Endothelial cell (in vitro differentiated cells): Measurements from ENCODE around the gene NOS3. TPM values are rescaled to one million over a fixed set of nuclear protein-coding genes. Genes with fewer than 3 reads are reported as not detected.
A peak's percentile ranks its signal among the peaks of the same experiment; 100 is the strongest.

Experiments
- DNase-seq: peaks from one replicate; pipeline ENCODE4 v3.0.0; 2021; ENCODE audit warnings: low spot score
- H3K27ac Mint-ChIP-seq: one replicate; pipeline ENCODE4 v1.8.0; 2021; ENCODE audit warnings: mixed read lengths, inconsistent platforms; ENCODE audit not compliant: unreplicated experiment
- H3K27me3 Mint-ChIP-seq: one replicate; pipeline ENCODE4 v1.8.0; 2021; ENCODE audit warnings: mild to moderate bottlenecking, moderate library complexity, mixed read lengths, inconsistent platforms; ENCODE audit not compliant: unreplicated experiment
- H3K36me3 Mint-ChIP-seq: one replicate; pipeline ENCODE4 v1.8.0; 2021; ENCODE audit warnings: mild to moderate bottlenecking, low read depth, mixed read lengths, inconsistent platforms; ENCODE audit not compliant: unreplicated experiment
- H3K4me1 Mint-ChIP-seq: one replicate; pipeline ENCODE4 v1.8.0; 2021; ENCODE audit warnings: mild to moderate bottlenecking, mixed read lengths, inconsistent platforms; ENCODE audit not compliant: unreplicated experiment
- H3K4me3 Mint-ChIP-seq: one replicate; pipeline ENCODE4 v1.8.0; 2021; ENCODE audit warnings: mild to moderate bottlenecking, mixed read lengths, inconsistent platforms; ENCODE audit not compliant: unreplicated experiment
- H3K9me3 Mint-ChIP-seq: one replicate; pipeline ENCODE4 v1.8.0; 2021; ENCODE audit warnings: mixed read lengths, inconsistent platforms; ENCODE audit not compliant: unreplicated experiment
- CTCF ChIP-seq: fragments of 200-600 bp; sonication (generic); IDR thresholded peaks from one replicate; pipeline ENCODE4 v1.5.0; 2021; ENCODE audit warnings: antibody characterized with exemption; ENCODE audit not compliant: unreplicated experiment
- total RNA-seq: library from RNA; stranded (reverse); fragmentation: NEBNext Ultra II Directional; extraction: Animal tissue kit (Norgen Biotek cat#: 25700); gene quantifications from one replicate; pipeline ENCODE4 v1.2.1, GENCODE V29; 2021; ENCODE audit not compliant: unreplicated experiment

The NOS3 gene
- total RNA-seq, 1 donor from 2014 or later = 102 TPM

GRCh38 chr7:151033864-151034249, 43.0 kb downstream of the NOS3 start:
- no peaks in the 10 kb centered on the region for H3K36me3 Mint-ChIP-seq
- TF ChIP-seq CTCF = no peak
- no peak for DNase-seq
- no peak overlapping the region for H3K27ac Mint-ChIP-seq
- peaks cover 8% of the 10 kb centered on the region for H3K27me3 Mint-ChIP-seq
- no peak overlapping the region for H3K4me3 Mint-ChIP-seq
- peaks cover 4% of the 10 kb centered on the region for H3K4me1 Mint-ChIP-seq
- H3K9me3 Mint-ChIP-seq = no peaks in the 10 kb centered on the region

- Mint-ChIP-seq H3K27ac (no peak overlapping the region), H3K36me3 (no peaks in the 10 kb centered on the region)
Observed at GRCh38 chr7:151034312-151035025, 43.7 kb downstream of the NOS3 start.

GRCh38 chr7:151035026-151035717, 44.4 kb downstream of the NOS3 start:
- Mint-ChIP-seq H3K9me3 (no peaks in the 10 kb centered on the region), H3K27ac (peak overlapping the region; percentile 45), H3K27me3 (peaks cover 12% of the 10 kb centered on the region), H3K4me3 (no peak overlapping the region), H3K36me3 (no peaks in the 10 kb centered on the region), H3K4me1 (peaks cover 2% of the 10 kb centered on the region)
- no peak for DNase-seq
- no peak for TF ChIP-seq CTCF

More at GRCh38 chr7:151034312-151035025, 43.7 kb downstream of the NOS3 start:
- TF ChIP-seq CTCF = no peak
- Mint-ChIP-seq H3K4me1 (peaks cover 2% of the 10 kb centered on the region), H3K4me3 (no peak overlapping the region), H3K27me3 (peaks cover 8% of the 10 kb centered on the region), H3K9me3 (no peaks in the 10 kb centered on the region)
- no peak for DNase-seq

- peaks cover 15% of the 10 kb centered on the region for H3K27me3 Mint-ChIP-seq
- no peaks in the 10 kb centered on the region for H3K9me3 Mint-ChIP-seq
- TF ChIP-seq CTCF = no peak
- H3K36me3 Mint-ChIP-seq = no peaks in the 10 kb centered on the region
- H3K4me1 Mint-ChIP-seq = peaks cover 2% of the 10 kb centered on the region
- no peak for DNase-seq
- H3K4me3 Mint-ChIP-seq = no peak overlapping the region
- H3K27ac Mint-ChIP-seq = peak overlapping the region; percentile 45
Observed at GRCh38 chr7:151035902-151036301, 45.1 kb downstream of the NOS3 start.
